Upper lobe of left lung (tissue), 4 donors: ENCODE results near the gene HECTD4.

Source experiments
- CTCF ChIP-seq, 6 experiments: fragments of 450-650 bp in 4 of 6; fragments of 200-600 bp in 2 of 6; sonication (generic) in 2 of 6; IDR thresholded peaks; one replicate each; pipeline ENCODE4 v1.5.1; 2016 to 2019; ENCODE audit warnings: antibody characterized with exemption in 6 of 6
- POLR2A ChIP-seq, 4 donors: fragments of 450-650 bp; IDR thresholded peaks; one replicate each; pipeline ENCODE4 v1.5.1; 2016 to 2017; ENCODE audit warnings: antibody characterized with exemption in 4 of 4, mild to moderate bottlenecking in 2 of 4
- POLR2AphosphoS5 ChIP-seq, 2 donors: sonication (generic); formaldehyde crosslinking; IDR thresholded peaks; one replicate each; pipeline ENCODE4 v1.5.1; 2017; ENCODE audit warnings: antibody characterized with exemption in 2 of 2

GRCh38 chr12:112427760-112428159 lies 45.5 kb upstream of the HECTD4 start:
- TF ChIP-seq CTCF (IDR thresholded peaks at IDR 0.05) (no peak), POLR2AphosphoS5 (IDR thresholded peaks at IDR 0.05) (no peak), POLR2A (IDR thresholded peaks at IDR 0.05) (no peak)
